PC-9 (cell line): ENCODE measurements around the gene OCA2. TPM values are rescaled to one million over a fixed set of nuclear protein-coding genes. Genes with fewer than 3 reads are reported as not detected.

Experiments
- BruUV-seq: library from RNA; stranded (reverse); fragments of 400-500 nt; replicated peaks from 2 replicates; lab custom pipeline; 2021; lab: Mats Ljungman, UMichigan
- CTCF ChIA-PET: fragments of 300-600 bp; sonication (Branson Sonifier 250); formaldehyde crosslinking; loops from one replicate; lab custom pipeline; 2022; ENCODE audit warnings: antibody characterized with exemption; lab: Charles Lee
- POLR2A ChIA-PET: fragments of 300-600 bp; sonication (Branson Sonifier 250); formaldehyde crosslinking; loops from one replicate; lab custom pipeline; 2022; ENCODE audit warnings: antibody characterized with exemption; ENCODE audit not compliant: unreplicated experiment; lab: Charles Lee
- DNase-seq, 2 experiments: peaks; one replicate each; pipeline versions ENCODE4 v3.0.0 to v3.0.0-alpha.2; 2015 to 2022; ENCODE audit warnings: mixed read lengths in 1 of 2
- H2AFZ ChIP-seq: fragments of 200-600 bp; sonication (generic); 2 replicates; pipeline ENCODE4 v1.8.1; 2017; ENCODE audit warnings: antibody characterized with exemption
- H3F3A ChIP-seq: fragments of 200-600 bp; sonication (generic); 2 replicates; pipeline ENCODE4 v1.8.1; 2017; ENCODE audit warnings: antibody characterized with exemption, mild to moderate bottlenecking, low read depth; ENCODE audit not compliant: insufficient read depth
- H3K27ac ChIP-seq: fragments of 200-600 bp; sonication (generic); 2 replicates; pipeline ENCODE4 v1.6.1; 2016; ENCODE audit warnings: mixed run types
- H3K27me3 ChIP-seq: fragments of 200-600 bp; sonication (generic); 2 replicates; pipeline ENCODE4 v1.6.1; 2016; ENCODE audit warnings: low read depth, mixed run types; ENCODE audit not compliant: insufficient read depth
- H3K36me3 ChIP-seq: fragments of 200-600 bp; sonication (generic); 2 replicates; pipeline ENCODE4 v1.6.1; 2016; ENCODE audit warnings: low read depth, mixed run types
- H3K4me1 ChIP-seq: fragments of 200-600 bp; sonication (generic); replicated peaks from 2 replicates; pipeline ENCODE4 v1.6.1; 2016; ENCODE audit warnings: mixed run types; ENCODE audit not compliant: insufficient read depth
- H3K4me2 ChIP-seq: fragments of 200-600 bp; sonication (generic); 2 replicates; pipeline ENCODE4 v1.6.1; 2017; ENCODE audit warnings: mixed run types
- H3K4me3 ChIP-seq: fragments of 200-600 bp; sonication (generic); 2 replicates; pipeline ENCODE4 v1.6.1; 2016; ENCODE audit warnings: mixed run types
- H3K79me2 ChIP-seq: fragments of 200-600 bp; sonication (generic); 2 replicates; pipeline ENCODE4 v1.6.1; 2017; ENCODE audit warnings: low read depth, mixed run types
- H3K9me2 ChIP-seq: fragments of 200-600 bp; sonication (generic); 2 replicates; pipeline ENCODE4 v1.8.1; 2017; ENCODE audit warnings: mild to moderate bottlenecking; ENCODE audit not compliant: insufficient read depth
- H3K9me3 ChIP-seq: fragments of 200-600 bp; sonication (generic); 2 replicates; pipeline ENCODE4 v1.8.1; 2016; ENCODE audit warnings: low read depth; ENCODE audit not compliant: insufficient read depth
- H4K20me1 ChIP-seq: fragments of 200-600 bp; sonication (generic); 2 replicates; pipeline ENCODE4 v1.8.1; 2017; ENCODE audit not compliant: insufficient read depth
- CTCF ChIP-seq: fragments of 200-600 bp; sonication (generic); conservative IDR thresholded peaks from 2 replicates; pipeline ENCODE4 v1.6.1; 2017; ENCODE audit warnings: mixed run types, antibody characterized with exemption, mild to moderate bottlenecking, moderate library complexity
- EZH2 ChIP-seq: fragments of 200-600 bp; sonication (generic); IDR thresholded peaks from 2 replicates; pipeline ENCODE4 v1.8.0; 2017; ENCODE audit warnings: antibody characterized with exemption, low read depth
- intact Hi-C: fragments of 100-400 bp; cut with micrococcal nuclease; formaldehyde crosslinking; loops from one replicate; pipeline ENCODE4 v1.10.0; 2022; ENCODE audit not compliant: unreplicated experiment
- total RNA-seq: library from RNA; stranded (reverse); gene quantifications from 2 replicates; pipeline ENCODE4 v1.2.3, GENCODE V29; 2021

OCA2 gene
- total RNA-seq, 1 experiment from 2014 or later, result not detected

- DNase-seq, result no peak
- no peaks in the 10 kb centered on the region for H3F3A ChIP-seq
- H3K79me2 ChIP-seq, result no peaks in the 10 kb centered on the region
- no peaks in the 10 kb centered on the region for H4K20me1 ChIP-seq
- peaks cover 9% of the 10 kb centered on the region; the same call in 1 of the 2 replicates for H3K27me3 ChIP-seq
- no peak overlapping the region for H2AFZ ChIP-seq
- no peak overlapping the region for H3K27ac ChIP-seq
- H3K36me3 ChIP-seq, result no peaks in the 10 kb centered on the region
- H3K9me2 ChIP-seq, result no peaks in the 10 kb centered on the region
- CTCF ChIA-PET, result no interaction called here
- no peak overlapping the region for H3K4me2 ChIP-seq
- POLR2A ChIA-PET, result no interaction called here
- H3K4me3 ChIP-seq, result no peak overlapping the region
- TF ChIP-seq EZH2 (no peak), CTCF (no peak)
- BruUV-seq, result no TSS peak
- H3K4me1 ChIP-seq, result no peaks in the 10 kb centered on the region
- H3K9me3 ChIP-seq, result no peaks in the 10 kb centered on the region
- intact Hi-C loops, result no loop called here
These were observed 342.1 kb downstream of the OCA2 start for GRCh38 chr15:27757052-27757451.

- POLR2A ChIA-PET, result no interaction called here
- no peaks in the 10 kb centered on the region for H3K4me1 ChIP-seq
- CTCF ChIA-PET, result no interaction called here
- no peaks in the 10 kb centered on the region for H3K79me2 ChIP-seq
- no peaks in the 10 kb centered on the region for H3K36me3 ChIP-seq
- no peaks in the 10 kb centered on the region for H3F3A ChIP-seq
- H3K9me2 ChIP-seq, result no peaks in the 10 kb centered on the region
- H3K27me3 ChIP-seq, result peaks cover 9% of the 10 kb centered on the region; the same call in 1 of the 2 replicates
- no peak overlapping the region for H3K4me2 ChIP-seq
- no peak for DNase-seq
- no peak overlapping the region for H3K4me3 ChIP-seq
- H3K27ac ChIP-seq, result no peak overlapping the region
- H2AFZ ChIP-seq, result no peak overlapping the region
- TF ChIP-seq CTCF, result no peak
- no peak for TF ChIP-seq EZH2
- no peaks in the 10 kb centered on the region for H4K20me1 ChIP-seq
- no TSS peak for BruUV-seq
- intact Hi-C loops, result no loop called here
- no peaks in the 10 kb centered on the region for H3K9me3 ChIP-seq
These were observed 346.4 kb downstream of the OCA2 start for GRCh38 chr15:27752691-27753090.

GRCh38 chr15:27747997-27748396, 351.1 kb downstream of the OCA2 start:
- no peak for TF ChIP-seq CTCF
- TF ChIP-seq EZH2, result no peak
- POLR2A ChIA-PET, result no interaction called here
- no peak overlapping the region for H3K27ac ChIP-seq
- CTCF ChIA-PET, result no interaction called here
- H3K9me2 ChIP-seq, result no peaks in the 10 kb centered on the region
- H3F3A ChIP-seq, result no peaks in the 10 kb centered on the region
- DNase-seq, result no peak
- H2AFZ ChIP-seq, result no peak overlapping the region
- H4K20me1 ChIP-seq, result no peaks in the 10 kb centered on the region
- H3K4me2 ChIP-seq, result no peak overlapping the region
- H3K36me3 ChIP-seq, result no peaks in the 10 kb centered on the region
- H3K79me2 ChIP-seq, result no peaks in the 10 kb centered on the region
- no peak overlapping the region for H3K4me3 ChIP-seq
- no TSS peak for BruUV-seq
- no peaks in the 10 kb centered on the region for H3K9me3 ChIP-seq
- H3K4me1 ChIP-seq, result no peaks in the 10 kb centered on the region
- H3K27me3 ChIP-seq, result peaks cover 8% of the 10 kb centered on the region; the same call in 1 of the 2 replicates
- intact Hi-C loops, result no loop called here
